Measurements from ENCODE around the gene SRSF11. TPM values are rescaled to one million over a fixed set of nuclear protein-coding genes. Genes with fewer than 3 reads are reported as not detected.

The SRSF11 gene
- total and polyA plus RNA-seq, 7 donors = 47.0 to 74.8 (median 55.1) TPM

GRCh38 chr1:70290218-70290617 is 69.0 kb downstream of the SRSF11 start:
- no peak overlapping the region for H3K27ac ChIP-seq

GRCh38 chr1:70293186-70293843 is 72.1 kb downstream of the SRSF11 start:
- DNase-seq = no peak
- Histone ChIP-seq H3K27ac (no peak overlapping the region), H3K27me3 (ENCODE audit: insufficient read depth in 3 of 3, low read length in 2 of 3) (no peaks in the 10 kb centered on the region), H3K9me3 (no peaks in the 10 kb centered on the region), H3K36me3 (ENCODE audit: insufficient read depth in 1 of 2, low read depth in 1 of 2) (peaks cover 0 to 79% of the 10 kb centered on the region in 2 donors), H3K4me1 (no peaks in the 10 kb centered on the region), H3K4me3 (no peak overlapping the region)
- no peak for TF ChIP-seq CTCF (IDR thresholded peaks at IDR 0.05)
- intact Hi-C loops (cut with DNase I) = loop anchor here in 1 of 2 donors (5.0 kb wide), 1 partner anchor 51 kb away; no protein-coding TSS in a partner anchor
- no peak for ATAC-seq

More at GRCh38 chr1:70290218-70290617, 69.0 kb downstream of the SRSF11 start:
- 94 to 98% (median 97%) methylated on average over 1 of the region's 1 CpG for WGBS, 3 donors
- no peak overlapping the region for H3K4me3 ChIP-seq
- DNase-seq = no peak
- no peak for TF ChIP-seq CTCF (IDR thresholded peaks at IDR 0.05)
- no peaks in the 10 kb centered on the region for H3K27me3 ChIP-seq (ENCODE audit: insufficient read depth in 3 of 3, low read length in 2 of 3)
- no peaks in the 10 kb centered on the region for H3K4me1 ChIP-seq
- no peak for ATAC-seq
- intact Hi-C loops (cut with DNase I) = loop anchor here in 1 of 2 donors (5.0 kb wide), 1 partner anchor 48 kb away; no protein-coding TSS in a partner anchor
- peaks cover 0 to 79% of the 10 kb centered on the region in 2 donors for H3K36me3 ChIP-seq (ENCODE audit: insufficient read depth in 1 of 2, low read depth in 1 of 2)
- no peaks in the 10 kb centered on the region for H3K9me3 ChIP-seq

- intact Hi-C loops (cut with DNase I) = no loop called here
- no peak for DNase-seq
- TF ChIP-seq CTCF (IDR thresholded peaks at IDR 0.05) = no peak
- 90 to 91% (median 91%) methylated on average over 4 of the region's 4 CpGs for WGBS, 3 donors
- Histone ChIP-seq H3K27ac (no peak overlapping the region), H3K4me3 (no peak overlapping the region), H3K9me3 (no peaks in the 10 kb centered on the region), H3K36me3 (ENCODE audit: insufficient read depth in 1 of 2, low read depth in 1 of 2) (peaks cover 3 to 85% of the 10 kb centered on the region in 2 donors), H3K27me3 (ENCODE audit: insufficient read depth in 3 of 3, low read length in 2 of 3) (no peaks in the 10 kb centered on the region), H3K4me1 (no peaks in the 10 kb centered on the region)
- no peak for ATAC-seq
These were observed 74.6 kb downstream of the SRSF11 start for GRCh38 chr1:70295749-70296148.

GRCh38 chr1:70299472-70299871 is 78.3 kb downstream of the SRSF11 start:
- intact Hi-C loops (cut with DNase I) = no loop called here
- peaks cover 3 to 62% of the 10 kb centered on the region in 2 donors for H3K36me3 ChIP-seq (ENCODE audit: insufficient read depth in 1 of 2, low read depth in 1 of 2)

More at GRCh38 chr1:70299472-70299871, 78.3 kb downstream of the SRSF11 start:
- ATAC-seq = no peak
- no peak for TF ChIP-seq CTCF (IDR thresholded peaks at IDR 0.05)
- no peaks in the 10 kb centered on the region for H3K9me3 ChIP-seq
- no peaks in the 10 kb centered on the region for H3K4me1 ChIP-seq
- H3K27ac ChIP-seq = no peak overlapping the region
- no peak for DNase-seq
- no peak overlapping the region for H3K4me3 ChIP-seq
- no peaks in the 10 kb centered on the region for H3K27me3 ChIP-seq (ENCODE audit: insufficient read depth in 3 of 3, low read length in 2 of 3)

Other genes with a start within 250 kb of the SRSF11 start
- gene LRRC40, start 15.8 kb upstream of the SRSF11 start, total RNA-seq = 1 to 10 TPM; 5.5 to 8.7 (median 7.3) TPM
- 1 to 10 TPM; 6.2 to 9.1 (median 7.0) TPM for gene LRRC40, start 15.8 kb upstream of the SRSF11 start, polyA plus RNA-seq
- 10 to 100 TPM; 10.5 to 18.1 (median 11.7) TPM for gene ANKRD13C, start 133.3 kb downstream of the SRSF11 start, total RNA-seq
- 10 to 100 TPM in 1 of 3 donors, 1 to 10 TPM in 2; 5.9 to 12.6 (median 6.5) TPM for gene ANKRD13C, start 133.3 kb downstream of the SRSF11 start, polyA plus RNA-seq
- gene CTH, start 189.9 kb downstream of the SRSF11 start, total RNA-seq = 1 to 10 TPM in 2 of 4 donors, under 1 TPM in 2; 0.79 to 2.9 (median 1.5) TPM
- 1 to 10 TPM in 2 of 3 donors, under 1 TPM in 1; 0.55 to 2.0 (median 1.5) TPM for gene CTH, start 189.9 kb downstream of the SRSF11 start, polyA plus RNA-seq

All from psoas muscle (tissue), 8 donors.